Stimulated activated CD8-positive, alpha-beta memory T cell treated with anti-CD3 and anti-CD28 coated beads, Interleukin-4, amount 100 ng/mL, for 48 hours (primary cell): ENCODE data around the gene MYOM1.

Source experiments
- DNase-seq: peaks from one replicate; pipeline ENCODE4 v3.0.0-alpha.2; 2020

MYOM1 gene

DNA sequence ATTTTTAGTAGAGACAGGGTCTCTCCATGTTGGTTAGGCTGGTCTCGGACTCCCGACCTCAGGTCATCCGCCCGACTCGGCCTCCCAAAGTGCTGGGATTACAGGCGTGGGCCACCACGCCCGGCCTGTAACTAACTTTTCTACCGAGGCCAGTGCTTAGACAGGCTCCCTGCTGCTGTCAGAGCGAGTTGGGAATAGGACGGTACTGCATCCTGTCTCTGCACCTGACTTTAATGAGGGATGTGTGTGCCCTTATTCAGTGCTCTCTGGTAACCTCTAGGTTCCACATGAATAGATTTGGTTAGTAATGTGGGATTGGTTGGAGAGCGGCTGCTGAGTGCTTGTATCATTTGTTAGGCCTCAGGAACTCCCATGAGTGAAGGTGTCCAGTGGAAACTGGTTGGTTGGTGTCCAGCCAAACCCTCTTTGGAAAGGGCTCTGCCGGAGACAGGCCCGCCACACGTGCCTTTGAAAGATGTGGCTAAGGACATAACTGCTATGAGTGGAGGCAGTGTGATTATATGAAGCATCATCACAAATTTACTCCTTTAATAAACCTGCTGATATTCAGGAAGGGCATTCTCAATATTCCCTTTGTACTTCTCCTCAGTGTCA is 36.6 kb downstream of the MYOM1 start:
- DNase-seq = no peak

DNA sequence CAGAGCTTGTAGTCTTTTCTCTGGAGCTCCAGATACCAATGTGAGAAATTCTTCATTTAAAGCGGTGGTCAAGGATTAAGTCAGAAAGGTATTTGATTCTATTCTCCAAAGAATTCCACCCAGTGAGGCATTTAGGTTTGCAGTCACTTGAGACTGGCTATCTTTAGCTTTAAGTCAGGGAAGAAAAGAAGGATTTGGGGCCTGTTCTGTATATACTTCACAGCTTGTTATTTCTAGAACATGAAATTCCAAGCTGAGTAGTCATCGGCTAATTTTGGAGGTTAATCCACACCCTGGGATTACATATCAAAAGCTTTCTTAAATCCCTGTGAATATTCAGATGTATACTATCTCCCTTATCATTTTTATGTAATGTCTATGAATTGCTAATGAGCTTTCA is 39.4 kb downstream of the MYOM1 start:
- no peak for DNase-seq

DNA sequence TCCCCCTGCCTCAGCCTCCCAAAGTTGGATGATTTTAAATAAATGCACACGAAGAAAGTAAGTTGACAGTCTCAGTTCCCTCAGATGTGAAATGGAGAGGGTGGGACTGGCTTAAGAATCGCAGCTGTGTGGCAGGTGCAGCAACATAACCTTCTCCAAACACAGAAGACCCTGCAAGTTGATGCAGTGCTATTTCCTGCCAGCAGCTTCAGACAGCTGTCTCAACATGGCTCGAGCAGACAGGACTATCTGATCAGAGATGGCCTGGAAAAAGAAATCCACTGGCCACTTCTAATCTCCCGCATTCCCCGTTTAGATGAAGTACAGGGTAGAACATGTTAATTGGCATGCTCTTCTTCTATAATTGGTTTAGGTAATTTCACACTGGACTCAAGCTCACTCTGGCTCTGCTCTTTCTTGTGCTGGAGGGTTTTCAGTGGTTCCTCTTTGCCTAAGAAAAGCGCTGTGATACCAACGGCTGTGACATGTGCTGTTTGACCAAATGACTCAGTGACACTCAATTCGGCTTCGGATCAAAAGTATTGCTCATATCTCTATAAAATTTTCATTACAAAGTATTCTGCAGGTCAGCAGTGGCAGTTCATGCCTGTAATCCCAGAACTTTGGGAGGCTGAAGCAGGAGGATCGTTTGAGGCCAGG is 40.2 kb downstream of the MYOM1 start:
- DNase-seq = no peak

DNA sequence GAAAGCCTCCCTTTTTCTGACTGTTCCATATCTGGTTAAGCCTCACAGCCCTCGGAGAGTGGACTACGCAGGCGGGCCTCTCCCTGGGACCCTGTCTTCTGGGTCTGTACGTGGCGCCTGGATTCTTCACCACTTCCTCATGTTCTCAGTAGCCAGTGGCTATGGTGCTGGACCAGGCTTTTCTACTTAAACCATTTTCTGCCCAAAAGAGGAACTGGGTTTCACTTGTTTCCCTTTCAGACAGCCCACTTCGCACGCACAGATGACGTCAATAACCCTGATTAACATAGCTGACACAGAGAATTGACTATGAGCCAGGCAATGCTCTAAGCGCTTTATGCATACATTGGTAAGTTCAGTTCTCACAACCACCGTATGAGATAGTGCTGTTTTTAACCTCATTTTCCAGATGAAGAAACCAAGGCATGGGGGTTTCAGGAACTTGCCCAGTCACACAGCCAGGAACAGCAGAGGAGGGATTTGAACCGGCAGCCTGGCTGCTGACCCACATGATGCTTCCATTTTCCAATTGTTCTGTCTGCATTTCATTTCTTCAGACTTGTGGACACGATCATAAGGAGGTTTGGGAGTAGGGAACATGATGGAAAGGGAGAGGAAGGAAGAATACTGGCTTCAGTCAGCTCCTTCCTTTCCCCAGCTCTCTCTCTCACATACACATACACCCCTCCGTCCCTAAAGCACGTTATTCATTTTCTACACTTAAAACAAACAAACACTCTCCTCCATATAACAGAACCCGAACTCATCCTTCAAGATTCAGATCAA is 41.7 kb downstream of the MYOM1 start:
- DNase-seq = no peak

DNA sequence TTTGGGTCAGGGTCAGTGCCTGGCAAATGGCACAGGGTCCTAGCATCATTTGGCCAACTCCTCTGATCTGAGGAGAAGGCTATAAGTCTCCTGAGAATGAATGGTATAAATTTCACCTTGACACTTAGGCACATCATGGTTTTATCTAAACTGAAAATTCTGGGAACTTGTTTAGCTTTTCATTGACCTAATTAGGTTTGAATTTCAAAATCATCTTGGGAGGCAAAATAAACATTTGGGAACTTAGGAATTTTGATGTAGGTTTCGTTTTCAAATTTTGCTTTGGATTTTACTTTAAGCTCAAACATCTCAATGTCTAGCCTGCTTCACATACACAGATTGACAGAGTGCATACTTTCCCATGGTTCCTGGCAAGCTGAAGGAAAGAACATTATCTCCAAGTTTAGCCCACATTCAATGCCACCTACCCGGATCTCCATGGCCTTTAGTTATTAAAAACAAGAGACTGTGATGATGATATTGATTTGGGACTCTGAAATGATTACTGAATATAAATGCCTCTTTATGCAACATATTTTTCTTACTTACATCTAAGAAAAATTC is 44.5 kb downstream of the MYOM1 start:
- no peak for DNase-seq

DNA sequence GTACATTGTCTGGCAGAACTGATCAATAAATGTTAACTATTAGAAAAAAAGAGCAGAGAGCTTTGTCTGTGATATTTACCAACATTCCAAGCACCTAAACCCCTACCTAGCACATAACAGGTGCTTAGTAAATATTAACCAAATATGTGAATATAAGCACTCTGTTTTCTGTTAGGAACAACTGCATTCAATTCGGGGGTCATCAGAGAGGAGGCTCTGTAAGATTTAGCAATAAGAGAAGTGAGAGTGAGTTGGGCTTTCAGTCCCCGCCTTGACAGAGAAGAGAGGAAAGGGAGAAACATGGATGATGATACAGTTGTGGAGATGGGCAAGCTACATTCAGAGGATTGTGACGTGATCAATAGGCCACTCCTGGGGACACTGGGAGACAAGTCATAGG is 47.7 kb downstream of the MYOM1 start:
- DNase-seq = no peak

DNA sequence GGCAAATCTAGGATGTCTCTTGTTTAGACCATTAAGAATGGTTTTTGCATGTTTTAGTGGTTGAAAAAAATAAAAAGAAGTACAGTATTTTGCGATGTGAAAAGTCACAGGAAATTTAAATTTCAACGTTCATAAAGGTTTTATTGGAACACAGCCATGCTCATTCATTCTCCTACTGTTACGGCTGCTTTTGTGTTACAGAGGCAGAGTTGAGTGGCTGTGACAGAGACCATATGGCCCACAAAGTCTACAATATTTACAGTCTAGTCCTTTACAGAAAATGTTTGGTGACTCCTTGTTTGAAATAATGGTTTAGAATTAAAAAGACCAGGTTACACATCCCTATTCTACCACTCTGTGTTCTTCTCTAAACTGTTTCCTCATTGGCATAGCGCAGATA is 48.1 kb downstream of the MYOM1 start:
- no peak for DNase-seq

DNA sequence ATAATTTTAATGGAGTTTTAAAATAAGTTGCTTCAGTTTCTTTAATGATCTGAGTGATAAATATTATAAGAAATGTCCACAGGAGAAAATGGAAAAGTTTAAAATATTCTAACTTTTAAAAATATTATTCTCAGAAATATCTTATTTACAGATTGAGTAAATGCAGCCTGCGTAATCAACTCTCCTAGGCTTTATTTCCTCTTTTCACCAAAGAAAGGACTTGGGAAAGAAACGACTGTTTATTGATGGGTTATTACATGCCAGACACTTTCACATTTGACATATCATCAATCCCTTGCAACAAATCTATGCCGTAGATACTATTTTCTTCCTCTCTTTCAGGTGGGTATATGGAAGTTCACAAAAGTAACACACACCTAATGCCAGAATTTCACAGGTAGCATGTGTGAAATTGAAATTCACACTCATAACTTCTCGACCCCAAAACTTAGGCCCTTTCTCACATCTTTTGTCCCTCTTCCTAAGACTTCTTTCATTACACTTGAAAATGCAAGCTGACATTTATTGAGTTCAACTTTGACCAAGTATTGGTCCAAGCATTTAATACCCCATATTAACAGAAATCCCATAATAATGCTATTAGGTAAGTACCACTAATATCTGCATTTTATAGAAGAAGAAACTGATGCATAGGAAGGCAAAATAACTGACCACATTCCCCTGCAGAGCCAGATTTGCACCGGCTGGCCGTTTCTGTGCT is 49.2 kb downstream of the MYOM1 start:
- no peak for DNase-seq

DNA sequence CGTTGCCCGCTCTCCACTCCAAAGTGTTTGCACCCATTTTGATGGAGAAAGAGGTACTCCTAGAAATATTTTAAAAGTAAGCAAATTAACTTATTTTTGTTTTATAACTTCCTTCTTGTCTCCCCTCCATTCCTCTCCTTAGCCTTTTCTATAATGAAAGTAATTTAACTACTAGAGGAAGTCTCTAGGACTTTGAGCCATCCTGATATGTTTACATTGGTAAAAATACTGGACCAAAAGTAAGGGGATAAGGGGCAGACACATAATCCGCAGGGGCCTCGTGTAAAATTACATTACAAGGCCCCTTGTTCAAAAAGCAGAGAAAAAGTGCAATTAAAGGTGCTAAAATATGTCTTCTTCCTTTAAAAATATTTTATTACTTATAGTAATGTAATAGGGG is 55.4 kb downstream of the MYOM1 start:
- no peak for DNase-seq

DNA sequence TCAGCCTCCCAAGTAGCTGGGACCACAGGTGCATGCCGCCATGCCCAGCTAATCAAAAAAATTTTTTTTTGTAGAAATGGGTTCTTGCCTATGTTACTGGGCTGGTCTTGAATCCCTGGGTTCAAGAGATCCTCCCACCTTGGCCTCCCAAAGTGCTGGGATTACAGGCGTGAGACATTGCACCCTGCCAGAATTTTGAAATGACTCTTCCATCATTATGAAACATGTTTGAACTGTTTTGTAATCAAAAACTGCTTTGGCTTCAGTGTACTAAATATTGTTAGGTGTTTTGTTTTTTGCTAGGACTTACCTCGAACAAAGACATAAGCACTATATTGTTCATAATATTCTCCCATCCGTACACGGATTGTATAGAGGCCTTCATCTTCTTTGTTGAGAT is 55.8 kb downstream of the MYOM1 start:
- no peak for DNase-seq

DNA sequence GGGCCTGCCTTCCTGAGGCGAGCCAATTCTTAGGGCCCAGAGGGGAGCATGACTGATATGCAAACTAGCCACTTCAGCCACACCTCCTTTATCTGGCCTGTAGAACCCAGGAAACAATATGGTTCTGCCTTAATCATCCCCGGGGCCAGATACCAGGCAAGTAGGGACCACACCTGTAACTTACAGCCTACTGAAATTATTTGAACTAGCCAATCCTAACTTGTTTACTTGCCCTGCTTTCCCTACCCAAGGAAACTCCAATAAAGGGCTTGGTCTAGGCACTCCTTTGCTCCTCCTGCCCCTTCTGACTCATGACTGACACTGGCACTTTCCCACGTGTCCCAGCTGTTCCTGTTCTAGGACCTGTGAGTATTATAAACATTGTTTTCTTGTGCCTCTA is 57.6 kb downstream of the MYOM1 start:
- no peak for DNase-seq

DNA sequence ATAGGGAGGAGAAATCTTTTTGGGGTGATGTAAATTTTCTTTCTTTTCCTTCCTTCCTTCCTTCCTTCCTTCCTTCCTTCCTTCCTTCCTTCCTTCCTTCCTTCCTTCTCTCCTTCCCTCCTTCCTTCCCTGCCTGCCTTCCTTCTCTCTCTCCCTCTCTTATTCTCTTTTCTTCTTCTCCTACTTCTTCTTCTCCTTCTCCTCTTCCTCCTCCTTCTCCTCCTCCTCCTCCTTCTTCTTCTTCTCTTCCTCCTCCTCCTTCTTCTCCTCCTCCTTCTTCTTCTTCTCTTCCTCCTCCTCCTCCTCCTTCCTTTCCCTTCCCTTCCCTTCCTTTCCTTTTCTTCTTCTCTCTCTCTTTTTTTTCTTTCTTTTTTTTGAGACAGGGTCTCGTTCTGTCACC is 59.9 kb downstream of the MYOM1 start:
- no peak for DNase-seq

DNA sequence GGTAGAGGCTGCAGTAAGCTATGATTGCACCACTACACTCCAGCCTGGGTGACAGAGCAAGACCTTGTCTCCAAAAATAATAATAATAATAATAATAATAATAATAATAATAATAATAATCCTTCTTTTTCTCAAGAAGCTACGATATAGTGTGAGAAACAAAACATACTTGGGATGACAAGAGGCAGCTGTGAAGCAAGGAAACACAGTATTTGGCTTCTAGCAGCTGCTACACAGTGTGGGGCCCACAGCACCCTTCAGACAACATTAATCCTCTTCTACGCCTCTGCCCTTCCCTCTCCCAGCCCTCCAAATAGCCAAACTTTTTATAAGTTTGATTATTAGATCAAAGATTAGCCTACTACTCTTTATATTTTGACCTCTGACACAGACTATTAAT is 62.2 kb downstream of the MYOM1 start:
- DNase-seq = no peak

DNA sequence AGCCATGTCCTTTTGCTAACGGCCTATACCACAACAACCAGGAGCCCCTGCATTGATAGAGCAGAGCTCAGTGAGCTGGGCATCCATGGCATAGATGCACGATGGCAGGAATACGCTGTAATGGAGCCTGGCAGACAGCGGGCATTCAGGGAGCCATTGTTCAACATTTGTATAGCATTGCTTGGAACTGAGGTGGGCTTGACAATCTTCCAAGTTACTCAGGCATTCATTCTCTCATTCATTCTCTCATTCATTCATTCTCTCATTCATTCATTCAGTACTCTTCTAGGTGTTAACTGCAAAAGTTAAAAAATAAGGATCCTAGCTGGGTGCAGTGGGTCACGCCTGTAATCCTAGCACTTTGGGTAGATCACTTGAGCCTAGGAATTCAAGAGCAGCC is 62.7 kb downstream of the MYOM1 start:
- no peak for DNase-seq

DNA sequence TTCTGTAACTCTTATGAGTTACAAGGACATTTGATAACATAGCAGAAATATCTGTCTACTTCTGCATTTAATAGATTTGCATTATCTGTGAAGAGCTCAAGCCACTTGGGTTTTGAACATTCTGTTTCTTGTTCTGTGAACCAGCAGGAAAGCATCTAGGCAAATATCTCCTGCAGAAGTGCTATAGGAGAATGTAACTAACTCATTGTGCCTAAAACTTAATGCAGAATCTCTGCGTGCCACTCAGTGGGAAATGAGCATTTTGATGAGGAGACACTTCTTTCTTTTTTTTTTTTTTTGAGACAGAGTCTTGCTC is 63.5 kb downstream of the MYOM1 start:
- DNase-seq = no peak

DNA sequence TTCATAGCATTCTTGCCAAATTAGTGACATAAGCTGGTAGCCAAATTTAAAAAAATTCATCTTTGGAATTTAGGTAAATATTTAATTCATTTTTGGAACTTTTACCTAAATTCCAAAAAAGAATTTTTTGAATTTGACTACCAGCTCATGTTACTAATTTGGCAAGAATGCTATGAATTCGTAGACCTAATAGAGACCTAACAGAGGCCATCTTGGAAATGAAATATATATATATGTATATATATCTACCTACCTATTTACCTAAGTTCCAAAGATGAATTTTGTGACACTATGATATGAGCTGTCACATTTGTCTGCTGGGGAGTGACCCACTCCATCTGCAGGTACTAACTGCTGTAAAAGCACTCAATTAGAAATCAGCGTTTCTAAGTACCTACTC is 65.6 kb downstream of the MYOM1 start:
- DNase-seq = no peak

DNA sequence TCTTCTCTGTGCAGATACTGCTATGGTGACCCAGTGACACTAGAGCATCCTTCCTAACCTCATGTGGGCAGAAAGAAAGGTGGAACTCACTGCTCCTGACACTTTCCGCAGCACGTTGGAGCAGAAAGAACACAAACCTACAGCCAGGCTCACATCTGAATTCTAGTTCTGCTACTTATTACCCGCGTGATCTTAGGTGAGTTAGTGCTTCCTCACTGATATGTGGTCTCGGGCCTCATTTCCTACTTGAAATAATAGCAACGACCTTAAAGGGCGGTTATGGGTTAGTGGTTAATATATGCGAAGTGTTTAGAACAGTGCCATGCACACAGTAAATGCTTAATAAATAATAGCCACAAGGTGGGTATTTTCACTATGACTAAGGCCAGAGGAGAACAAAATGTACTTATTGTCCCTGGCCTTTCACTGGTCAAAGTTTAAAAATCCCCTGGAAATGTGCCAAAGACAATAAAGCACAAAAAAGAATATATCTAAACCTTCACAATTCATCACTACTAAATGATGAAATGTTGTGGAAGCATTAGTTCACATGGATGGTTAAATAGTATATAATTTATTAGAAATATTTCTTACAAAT is 66.6 kb downstream of the MYOM1 start:
- DNase-seq = no peak

DNA sequence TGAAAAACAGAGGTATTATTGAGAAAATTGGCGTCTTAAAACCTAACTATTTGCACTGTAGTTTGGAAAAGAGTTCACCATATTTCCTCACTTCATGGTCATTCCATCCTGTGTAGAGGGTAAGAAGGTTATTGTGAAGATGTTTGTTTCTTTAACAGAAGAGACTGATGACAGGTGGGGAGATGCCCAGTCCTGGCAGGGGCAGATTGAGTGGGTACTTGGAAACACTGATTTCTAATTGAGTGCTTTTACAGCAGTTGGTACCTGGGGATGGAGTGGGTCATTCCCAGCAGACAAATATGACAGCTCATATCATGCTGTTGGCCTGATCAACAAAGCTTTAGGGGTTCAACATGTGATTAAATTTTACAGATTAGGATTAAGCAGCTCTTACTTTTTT is 67.5 kb downstream of the MYOM1 start:
- DNase-seq = no peak

DNA sequence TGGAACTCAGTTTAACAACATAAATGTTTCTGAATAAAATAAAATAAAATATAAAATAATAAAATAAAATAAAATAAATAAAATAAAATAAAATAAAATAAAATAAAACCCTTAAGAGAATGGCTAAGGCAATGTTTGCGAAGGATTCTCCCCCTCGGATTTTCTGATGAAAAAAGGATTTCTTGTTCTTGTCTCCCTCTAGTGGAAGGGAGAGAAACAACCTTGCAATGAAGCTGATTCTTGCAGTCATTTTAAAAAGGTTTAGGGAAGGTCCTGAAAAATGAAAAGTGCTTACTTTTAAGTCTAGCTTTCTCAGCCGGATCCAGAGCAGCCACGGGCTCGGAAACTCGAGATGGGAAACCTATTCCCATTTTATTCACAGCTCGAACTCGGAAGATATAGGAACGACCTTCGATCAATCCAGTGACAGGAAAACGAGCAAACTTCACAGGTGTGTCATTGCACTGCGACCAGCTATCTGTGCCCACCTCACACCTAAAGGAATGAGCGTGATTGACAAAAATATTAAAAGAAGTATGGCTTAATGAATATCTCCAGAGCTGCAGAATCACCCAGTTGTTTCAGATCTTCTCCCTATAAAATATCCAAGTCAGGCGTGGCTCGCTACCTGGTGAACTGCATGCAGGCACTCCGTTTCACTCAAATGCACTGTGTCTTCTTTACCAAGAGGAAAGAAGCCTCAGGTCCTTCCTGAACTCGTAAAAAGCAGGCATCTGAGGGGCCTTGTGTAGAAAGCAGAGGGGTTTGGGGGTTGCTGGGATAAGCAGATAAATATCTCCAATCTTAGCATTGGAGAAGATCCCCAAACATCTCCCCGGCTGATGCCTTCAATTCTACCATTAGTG is 68.1 kb downstream of the MYOM1 start:
- no peak for DNase-seq

DNA sequence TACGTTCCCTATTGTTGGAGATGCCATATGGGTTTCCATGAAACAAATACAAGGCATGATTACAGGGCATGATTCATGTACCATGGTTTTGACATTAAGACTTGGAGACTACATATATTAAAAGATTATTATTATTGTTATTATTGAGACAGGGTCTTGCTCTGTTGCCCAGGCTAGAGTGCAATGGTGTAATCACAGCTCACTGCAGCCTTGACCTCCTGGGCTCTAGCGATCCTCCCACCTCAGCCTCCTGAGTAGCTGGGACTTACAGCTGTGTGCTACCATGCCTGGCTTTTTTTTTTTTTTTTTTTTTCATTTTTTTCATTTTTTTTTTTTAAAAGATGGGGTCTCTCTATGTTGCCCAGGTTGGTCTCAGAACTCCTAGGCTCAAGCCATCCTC is 69.1 kb downstream of the MYOM1 start:
- no peak for DNase-seq

DNA sequence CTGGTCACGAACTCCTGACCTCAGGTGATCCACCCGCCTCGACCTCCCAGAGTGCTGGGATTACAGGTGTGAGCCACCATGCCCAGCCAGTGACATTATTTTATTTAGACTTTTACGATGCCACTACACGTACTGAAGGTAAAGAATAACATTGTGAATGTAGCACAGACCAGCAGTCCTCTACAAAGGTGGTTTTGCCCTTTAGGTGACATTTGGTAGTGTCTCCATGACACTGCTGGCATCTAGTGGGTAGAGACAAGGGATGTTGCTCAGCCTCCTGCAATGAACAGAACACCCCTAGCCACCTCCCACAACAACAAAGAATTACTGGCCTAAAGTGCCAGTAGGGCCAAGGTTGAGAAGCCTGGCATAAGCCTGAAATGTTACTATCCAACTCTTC is 69.5 kb downstream of the MYOM1 start:
- DNase-seq = no peak

DNA sequence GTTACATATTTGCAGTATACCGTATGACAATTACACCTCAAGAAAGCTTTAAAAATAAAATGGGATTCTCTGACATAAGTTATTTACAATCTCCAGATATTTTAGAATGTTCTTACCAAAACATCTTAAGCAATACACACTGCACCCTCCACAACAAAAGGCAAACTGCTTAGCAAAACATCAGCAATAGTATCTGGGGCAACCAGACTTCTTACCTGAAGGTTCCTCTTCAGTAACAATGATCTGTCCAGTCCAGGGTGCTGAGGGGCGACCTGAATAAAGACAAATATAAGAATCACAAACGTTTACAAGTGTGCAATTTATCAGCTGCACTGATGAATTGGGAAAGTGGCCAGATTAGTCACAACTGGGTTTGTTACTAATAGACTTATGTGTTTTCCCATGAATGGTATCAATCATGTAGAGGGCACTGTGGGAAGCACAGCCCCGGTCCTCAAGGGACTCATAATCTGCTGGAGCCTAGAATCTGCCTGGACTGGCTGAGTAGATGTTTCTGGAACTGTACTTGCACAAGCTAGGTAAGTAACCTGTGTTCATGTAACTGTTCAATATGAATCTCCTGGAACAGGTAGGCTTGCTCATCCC is 70.7 kb downstream of the MYOM1 start:
- DNase-seq = no peak
